SJCRH30 (cell line): Measurements from ENCODE around the gene ZC3H6. TPM values are rescaled to one million over a fixed set of nuclear protein-coding genes. Genes with fewer than 3 reads are reported as not detected.

Experiments
- total RNA-seq: library from RNA; depleted of rRNA; stranded (reverse); fragments of >200 nt; shearing (Covaris generic); gene quantifications from 2 replicates; pipeline ENCODE4 v1.2.3, GENCODE V29; 2014; rRNA removed

The ZC3H6 gene
- total RNA-seq, 1 experiment from 2014 or later: 1.6 TPM

Other genes starting within 250 kb of the ZC3H6 start
- 6.9 and 9.1 TPM in 2 replicates for gene TMEM87B, start 220.3 kb upstream of the ZC3H6 start, total RNA-seq
- gene FBLN7, start 137.2 kb upstream of the ZC3H6 start, total RNA-seq: 0.04 TPM in 1 of 2 replicates, not detected in the other
- gene ZC3H8, start 20.6 kb upstream of the ZC3H6 start, total RNA-seq: 23.4 and 24.1 TPM in 2 replicates
- 2.9 and 5.5 TPM in 2 replicates for gene RGPD8, start 158.0 kb downstream of the ZC3H6 start, total RNA-seq
- 78.4 and 81.6 TPM in 2 replicates for gene TTL, start 206.6 kb downstream of the ZC3H6 start, total RNA-seq